Right atrium auricular region (tissue), 2 donors: ENCODE results near the gene DCTN1. TPM values are rescaled to one million over a fixed set of nuclear protein-coding genes. Genes with fewer than 3 reads are reported as not detected.
A peak's percentile ranks its signal among the peaks of the same experiment; 100 is the strongest.

Experiments
- DNase-seq: peaks from one replicate; pipeline ENCODE4 v3.0.0-alpha.2; 2019; ENCODE audit warnings: low spot score
- H3K27ac ChIP-seq, 2 donors: fragments of 200-600 bp; sonication (generic); 1 replicate in 1 of 2; 2 replicates in 1 of 2; pipeline ENCODE4 v1.5.1; 2016 to 2019
- H3K27me3 ChIP-seq, 2 donors: fragments of 200-600 bp; sonication (generic); one replicate each; pipeline versions ENCODE4 v1.5.1 to v1.6.0; 2017 to 2019
- H3K36me3 ChIP-seq: fragments of 200-600 bp; sonication (generic); one replicate; pipeline ENCODE4 v1.5.1; 2016
- H3K4me1 ChIP-seq, 2 donors: fragments of 200-600 bp; sonication (generic); one replicate each; pipeline versions ENCODE4 v1.5.1 to v1.6.0; 2017 to 2019
- H3K4me3 ChIP-seq, 2 donors: fragments of 200-600 bp; sonication (generic); 1 replicate in 1 of 2; 2 replicates in 1 of 2; pipeline ENCODE4 v1.5.1; 2017 to 2019; ENCODE audit warnings: mild to moderate bottlenecking in 1 of 2, moderate library complexity in 1 of 2
- H3K9me3 ChIP-seq, 2 donors: fragments of 200-600 bp; sonication (generic); one replicate each; pipeline ENCODE4 v1.5.1; 2019
- CTCF ChIP-seq, 2 donors: fragments of 200-600 bp; sonication (generic); IDR thresholded peaks; one replicate each; pipeline ENCODE4 v1.5.1; 2019; ENCODE audit warnings: antibody characterized with exemption in 2 of 2
- total RNA-seq, 2 donors: library from RNA; depleted of rRNA; stranded (reverse); fragments of >200 nt; gene quantifications; one replicate each; pipeline ENCODE4 v1.1.0, GENCODE V29; 2016

DCTN1 gene
- total RNA-seq, 2 donors from 2014 or later, result 86.5 to 102 TPM

GRCh38 chr2:74391580-74392448 lies 11.7 kb upstream of the DCTN1 start:
- peak overlapping the region; percentile 92 to 96 for H3K27ac ChIP-seq
- H3K4me1 ChIP-seq, result peaks cover 0 to 49% of the 10 kb centered on the region in 2 donors
- peak overlapping the region; percentile 83 to 97 for H3K4me3 ChIP-seq
- no peaks in the 10 kb centered on the region for H3K36me3 ChIP-seq
- peak; percentile 99 for TF ChIP-seq CTCF (IDR thresholded peaks at IDR 0.05)
- DNase-seq, result peak; percentile 92
- H3K9me3 ChIP-seq, result no peaks in the 10 kb centered on the region
- H3K27me3 ChIP-seq, result no peaks in the 10 kb centered on the region

GRCh38 chr2:74391209-74391579 lies 11.1 kb upstream of the DCTN1 start:
- peaks cover 0 to 49% of the 10 kb centered on the region in 2 donors for H3K4me1 ChIP-seq
- no peak for TF ChIP-seq CTCF (IDR thresholded peaks at IDR 0.05)
- no peaks in the 10 kb centered on the region for H3K27me3 ChIP-seq
- peak overlapping the region; percentile 92 to 96 for H3K27ac ChIP-seq
- H3K4me3 ChIP-seq, result peak overlapping the region; percentile 83 to 97
- DNase-seq, result no peak
- H3K36me3 ChIP-seq, result no peaks in the 10 kb centered on the region
- no peaks in the 10 kb centered on the region for H3K9me3 ChIP-seq

GRCh38 chr2:74390606-74391005 lies 10.5 kb upstream of the DCTN1 start:
- no peaks in the 10 kb centered on the region for H3K27me3 ChIP-seq
- no peaks in the 10 kb centered on the region for H3K36me3 ChIP-seq
- peak overlapping the region; percentile 83 to 97 for H3K4me3 ChIP-seq
- TF ChIP-seq CTCF (IDR thresholded peaks at IDR 0.05), result no peak
- no peak for DNase-seq
- no peaks in the 10 kb centered on the region for H3K9me3 ChIP-seq
- H3K4me1 ChIP-seq, result peaks cover 0 to 49% of the 10 kb centered on the region in 2 donors
- no peak overlapping the region for H3K27ac ChIP-seq

- TF ChIP-seq CTCF (IDR thresholded peaks at IDR 0.05), result no peak
- H3K4me3 ChIP-seq, result no peak overlapping the region
- DNase-seq, result no peak
- peak overlapping the region in 1 of 2 donors; percentile 68 for H3K27ac ChIP-seq
- H3K9me3 ChIP-seq, result no peaks in the 10 kb centered on the region
- H3K36me3 ChIP-seq, result no peaks in the 10 kb centered on the region
- no peaks in the 10 kb centered on the region for H3K27me3 ChIP-seq
- H3K4me1 ChIP-seq, result peaks cover 0 to 75% of the 10 kb centered on the region in 2 donors
These were observed 7.2 kb upstream of the DCTN1 start for GRCh38 chr2:74387346-74387745.

GRCh38 chr2:74385396-74385795 lies 5.3 kb upstream of the DCTN1 start:
- H3K4me1 ChIP-seq, result peaks cover 0 to 84% of the 10 kb centered on the region in 2 donors
- no peak for TF ChIP-seq CTCF (IDR thresholded peaks at IDR 0.05)
- H3K4me3 ChIP-seq, result no peak overlapping the region

More at GRCh38 chr2:74385396-74385795, 5.3 kb upstream of the DCTN1 start:
- Histone ChIP-seq H3K27ac (no peak overlapping the region), H3K36me3 (no peaks in the 10 kb centered on the region), H3K27me3 (no peaks in the 10 kb centered on the region), H3K9me3 (no peaks in the 10 kb centered on the region)
- DNase-seq, result no peak
